Stimulated activated CD8-positive, alpha-beta memory T cell treated with anti-CD3 and anti-CD28 coated beads, Interleukin-15, amount 100 ng/mL, for 1 hour (primary cell): ENCODE results near the gene KIAA0825.
"Not testable (repeated sequence)": the region's sequence is repeated elsewhere in the genome, so short reads cannot be mapped to it uniquely, and the experiment has no call there.

Experiments used
- DNase-seq: peaks from one replicate; pipeline ENCODE4 v3.0.0-alpha.2; 2020; ENCODE audit warnings: low read depth

KIAA0825 gene

DNA sequence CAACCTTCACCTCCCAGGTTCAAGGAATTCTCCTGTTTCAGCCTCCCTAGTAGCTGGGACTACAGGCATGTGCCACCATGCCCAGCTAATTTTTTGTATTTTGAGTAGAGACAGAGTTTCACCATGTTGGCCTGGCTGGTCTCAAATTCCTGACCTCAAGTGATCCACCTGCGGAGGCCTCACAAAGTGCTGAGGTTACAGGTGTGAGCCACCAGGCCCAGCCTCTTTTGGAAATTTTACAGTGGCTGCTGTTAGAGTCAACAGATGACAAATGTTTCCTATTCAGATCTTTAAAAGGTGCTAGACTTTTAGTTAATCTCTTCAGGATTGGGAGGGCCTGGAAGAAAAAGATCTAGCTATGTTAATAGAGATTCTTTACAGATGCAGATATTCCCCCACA lies 45.1 kb downstream of the KIAA0825 start:
- DNase-seq = not testable (repeated sequence)

DNA sequence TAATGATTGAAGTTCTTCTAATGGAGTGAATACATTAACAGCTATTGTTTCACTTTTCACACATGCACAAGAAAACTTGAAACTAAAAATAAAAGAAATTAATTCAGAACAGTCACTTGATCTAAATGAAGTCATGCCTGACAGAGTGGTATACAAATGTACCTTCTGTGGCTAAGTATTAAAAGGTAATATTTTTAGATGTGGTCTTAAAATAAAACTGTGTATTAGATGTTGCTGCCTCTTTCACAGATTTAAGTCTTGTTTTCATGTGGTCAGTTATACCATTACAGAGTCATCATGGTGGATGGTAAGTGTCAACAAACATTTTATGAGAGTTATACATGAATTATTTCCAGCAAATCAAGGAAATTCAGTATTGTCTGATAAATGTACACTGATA lies 47.0 kb downstream of the KIAA0825 start:
- no peak for DNase-seq

- DNase-seq = no peak
Measured at GRCh38 chr5:94564812-94565211, 53.6 kb downstream of the KIAA0825 start.

- no peak for DNase-seq
Measured at GRCh38 chr5:94562327-94562971, 56.0 kb downstream of the KIAA0825 start.

GRCh38 chr5:94558028-94558427 lies 60.4 kb downstream of the KIAA0825 start:
- DNase-seq = no peak

DNA sequence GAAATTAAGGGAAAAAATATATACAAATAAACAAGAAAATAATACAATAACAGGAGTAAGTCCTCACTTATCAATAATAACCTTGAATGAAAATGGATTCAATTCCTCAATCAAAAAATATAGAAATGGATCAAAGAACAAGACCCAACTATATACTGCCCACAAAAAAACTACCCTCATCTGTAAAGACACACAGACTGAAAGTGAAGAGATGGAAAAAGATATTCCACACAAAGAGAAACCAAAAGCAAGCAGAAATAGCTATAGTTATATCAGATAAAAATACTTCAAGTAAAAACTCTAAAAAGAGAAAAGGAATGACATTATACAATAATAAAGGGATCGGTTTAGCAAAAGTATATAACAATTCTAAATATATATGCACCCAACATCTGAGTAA lies 66.5 kb downstream of the KIAA0825 start:
- no peak for DNase-seq

- DNase-seq = no peak
Measured at GRCh38 chr5:94545870-94546625, 72.4 kb downstream of the KIAA0825 start.

DNA sequence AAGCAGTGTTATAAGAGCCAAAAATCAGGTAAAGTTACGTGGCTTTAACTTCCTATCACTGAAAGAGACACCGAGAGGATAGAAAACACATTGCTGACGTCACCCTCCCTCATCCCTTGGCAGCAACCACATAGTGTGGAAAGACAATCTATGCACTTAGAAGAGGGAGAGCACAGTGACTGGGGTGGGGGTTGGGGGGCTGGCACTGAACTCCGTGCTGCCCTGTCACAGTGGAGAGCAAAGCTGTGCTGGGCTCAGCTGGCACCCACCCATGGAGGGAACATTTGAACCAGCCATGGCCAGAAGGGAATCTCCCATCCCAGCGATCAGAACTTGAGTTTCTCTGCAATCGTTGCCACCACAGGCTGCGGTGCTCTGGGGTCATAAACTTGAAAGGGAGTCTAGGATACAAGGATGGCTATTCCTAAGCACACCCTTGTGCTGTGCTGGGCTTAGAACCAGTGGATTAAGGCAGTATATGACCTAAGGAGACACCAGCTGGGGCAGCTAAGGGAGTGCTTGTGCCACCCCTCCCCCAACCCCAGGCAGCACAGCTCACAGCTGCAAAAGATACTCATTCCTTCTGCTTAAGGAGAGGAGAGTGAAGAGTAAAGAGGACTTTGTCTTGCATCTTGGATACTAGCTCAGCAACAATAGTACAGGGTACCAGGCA lies 73.4 kb downstream of the KIAA0825 start:
- no peak for DNase-seq

GRCh38 chr5:94544031-94544650 lies 74.3 kb downstream of the KIAA0825 start:
- no peak for DNase-seq

GRCh38 chr5:94540856-94541494 lies 77.4 kb downstream of the KIAA0825 start:
- no peak for DNase-seq

DNA sequence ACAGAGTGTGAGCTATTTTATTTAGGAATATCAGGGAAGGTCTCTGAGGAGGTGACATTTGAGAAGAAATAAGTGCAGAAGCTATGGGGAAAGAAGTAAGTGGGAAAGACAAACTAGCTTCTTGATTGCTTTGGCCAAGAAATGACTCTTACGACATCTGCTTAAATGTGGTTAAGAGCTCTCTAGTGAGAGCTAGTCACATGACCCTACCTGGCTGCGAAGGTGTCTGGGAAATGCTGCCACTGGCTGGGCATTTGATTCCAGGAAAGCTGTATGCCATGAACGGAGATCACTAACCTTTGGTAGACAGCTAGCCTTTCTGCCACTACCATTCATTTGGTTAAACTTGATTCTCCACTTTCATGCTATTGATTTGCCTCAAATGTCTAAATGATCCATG lies 80.1 kb downstream of the KIAA0825 start:
- no peak for DNase-seq

- DNase-seq = no peak
Measured at GRCh38 chr5:94526706-94527105, 91.7 kb downstream of the KIAA0825 start.

DNA sequence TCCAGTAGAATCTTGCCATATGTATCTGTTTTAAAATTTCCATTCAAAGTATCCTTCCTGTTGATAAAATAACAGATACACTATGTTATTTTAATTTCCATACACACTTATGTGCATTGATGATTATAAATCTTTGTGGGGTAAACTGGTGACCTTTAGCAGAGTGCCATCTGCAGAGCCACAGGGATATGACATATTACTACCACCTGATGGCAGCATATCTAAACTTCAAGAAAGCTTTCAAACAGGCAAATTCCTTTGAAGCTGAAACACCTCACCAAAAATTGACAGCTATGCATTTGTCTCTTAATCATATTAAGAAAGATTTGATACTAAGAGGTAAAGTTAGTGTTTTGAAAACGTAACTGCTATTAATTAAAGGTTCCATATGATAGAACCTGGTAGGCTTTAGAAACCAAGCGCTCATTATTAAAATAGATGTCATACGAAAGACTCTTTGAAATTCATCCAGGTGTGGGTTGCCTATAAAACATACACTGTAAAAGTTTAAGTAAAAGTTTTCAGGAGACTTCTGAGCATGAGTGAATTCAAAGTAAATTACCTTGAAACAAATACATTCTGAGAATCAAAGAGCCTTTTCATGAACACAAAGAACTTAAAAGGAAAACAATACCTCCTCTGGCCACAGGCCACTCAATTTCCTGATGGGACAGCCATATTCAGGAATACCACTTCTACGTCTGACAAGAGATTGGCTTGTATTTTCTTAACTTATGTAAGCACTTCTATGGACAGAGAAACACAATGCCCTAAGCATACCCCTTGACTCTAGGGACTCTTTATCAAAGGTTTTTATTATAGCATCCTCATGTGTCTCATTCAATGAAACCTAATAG lies 93.3 kb downstream of the KIAA0825 start:
- DNase-seq = no peak

GRCh38 chr5:94523018-94523417 lies 95.4 kb downstream of the KIAA0825 start:
- DNase-seq = no peak

DNA sequence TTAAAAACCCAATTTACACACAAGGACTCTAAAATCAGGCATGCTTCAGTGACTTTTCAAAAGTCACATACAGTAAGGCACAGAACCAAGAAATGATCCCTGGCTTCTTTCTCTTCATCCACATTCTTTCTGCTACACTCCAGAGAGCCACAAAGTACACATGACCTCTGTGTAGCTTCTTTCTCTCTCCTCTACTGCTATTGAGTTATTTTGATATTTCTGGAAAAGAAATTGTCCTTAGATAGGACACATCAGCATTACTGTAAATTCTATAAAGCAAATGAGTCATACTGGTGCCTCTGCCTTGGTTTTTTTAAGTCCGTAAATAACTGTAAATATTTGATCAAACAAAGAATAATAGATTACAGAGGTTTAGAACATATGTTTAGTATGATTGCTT lies 96.3 kb downstream of the KIAA0825 start:
- DNase-seq = no peak

GRCh38 chr5:94517490-94518488 lies 100.6 kb downstream of the KIAA0825 start:
- DNase-seq = no peak

- DNase-seq = no peak
Measured at GRCh38 chr5:94516148-94516547, 102.3 kb downstream of the KIAA0825 start.

- no peak for DNase-seq
Measured at GRCh38 chr5:94508461-94509148, 109.8 kb downstream of the KIAA0825 start.

- no peak for DNase-seq
Measured at GRCh38 chr5:94505327-94506068, 112.9 kb downstream of the KIAA0825 start.
